ENCODE measurements around the gene LRRC49.
A peak's percentile ranks its signal among the peaks of the same experiment; 100 is the strongest.
"Not testable (repeated sequence)": the region's sequence is repeated elsewhere in the genome, so short reads cannot be mapped to it uniquely, and the experiment has no call there.

Gene LRRC49

DNA sequence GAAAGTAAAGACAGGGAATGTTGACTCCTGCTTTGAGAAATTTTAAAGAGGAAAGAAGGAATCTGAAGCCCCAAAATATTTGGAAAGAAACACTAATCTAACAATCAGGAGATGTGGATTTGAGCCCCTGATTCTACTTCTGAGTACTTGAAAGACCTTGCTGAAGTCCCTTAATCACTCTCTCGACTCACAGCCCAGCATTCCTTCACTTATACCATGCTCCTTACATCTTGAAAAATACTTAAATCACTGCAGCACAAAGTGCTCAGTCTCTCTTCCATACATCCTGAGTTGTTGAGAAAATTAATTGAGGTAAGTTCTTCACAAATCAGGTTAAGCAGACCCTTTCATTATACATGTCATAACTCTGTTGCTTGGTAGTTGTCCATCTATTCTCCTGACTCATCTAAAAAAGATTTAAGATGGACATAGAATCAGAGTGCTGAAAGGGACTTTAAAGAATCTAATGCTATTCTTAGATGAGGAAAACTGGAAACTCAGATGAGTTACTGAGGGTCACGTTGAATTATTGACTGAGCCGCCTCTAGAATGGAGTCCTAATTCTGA is 149.8 kb downstream of the LRRC49 start:
- TF ChIP-seq JUND (IDR thresholded peaks at IDR 0.05; ENCODE audit: low read depth) = no peak
- in situ Hi-C loops (cut with HindIII; ENCODE audit: low pct_unique_long_range_greater_than_20kb, low sequenced_read_pairs) = no loop called here
- no peak for DNase-seq (ENCODE audit: low read depth in 1 of 2, low spot score in 1 of 2)

DNA sequence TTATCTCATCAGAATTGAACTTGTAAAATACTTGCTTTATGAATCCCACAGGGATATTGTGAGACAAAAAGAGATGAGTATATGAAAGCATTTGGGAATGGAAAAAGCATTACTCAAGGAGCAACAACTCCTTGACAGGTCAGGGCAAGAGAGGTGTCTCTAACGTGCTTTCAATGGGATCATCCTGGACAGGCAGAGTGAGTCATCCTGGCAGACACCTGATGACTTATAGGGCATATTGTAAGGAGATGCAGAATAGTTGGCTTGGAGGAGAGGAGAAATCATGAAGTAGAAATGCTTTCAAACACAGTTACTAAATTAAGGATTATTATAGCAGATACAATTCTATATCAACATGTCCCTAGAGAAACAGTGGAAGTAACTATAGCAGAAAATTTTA is 150.7 kb downstream of the LRRC49 start:
- DNase-seq (ENCODE audit: low read depth in 1 of 2, low spot score in 1 of 2) = no peak
- in situ Hi-C loops (cut with HindIII; ENCODE audit: low pct_unique_long_range_greater_than_20kb, low sequenced_read_pairs) = no loop called here

DNA sequence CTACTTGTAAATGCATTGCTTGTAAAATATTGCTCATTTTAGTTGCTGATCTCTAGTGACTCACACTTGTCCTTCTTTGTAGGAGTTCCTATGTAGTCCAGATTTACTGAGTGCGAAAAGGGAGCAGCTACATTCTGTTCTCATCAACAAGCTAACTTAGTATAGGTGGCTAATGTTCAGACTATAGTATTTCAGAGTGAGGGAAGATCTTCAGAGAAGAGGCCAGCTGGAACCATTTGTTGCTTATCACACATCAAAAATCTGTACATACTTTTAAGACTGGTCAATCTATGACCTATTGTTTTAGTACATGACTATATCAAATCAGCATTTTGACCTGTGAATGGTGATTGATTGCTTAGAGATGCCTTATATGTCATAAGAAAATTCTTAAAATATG is 151.4 kb downstream of the LRRC49 start:
- in situ Hi-C loops (cut with HindIII; ENCODE audit: low pct_unique_long_range_greater_than_20kb, low sequenced_read_pairs) = no loop called here
- no peak for DNase-seq (ENCODE audit: low read depth in 1 of 2, low spot score in 1 of 2)
- TF ChIP-seq JUND (IDR thresholded peaks at IDR 0.05; ENCODE audit: low read depth) = no peak

More for the DNA sequence above, 150.7 kb downstream of the LRRC49 start:
- TF ChIP-seq JUND (IDR thresholded peaks at IDR 0.05; ENCODE audit: low read depth) = no peak

DNA sequence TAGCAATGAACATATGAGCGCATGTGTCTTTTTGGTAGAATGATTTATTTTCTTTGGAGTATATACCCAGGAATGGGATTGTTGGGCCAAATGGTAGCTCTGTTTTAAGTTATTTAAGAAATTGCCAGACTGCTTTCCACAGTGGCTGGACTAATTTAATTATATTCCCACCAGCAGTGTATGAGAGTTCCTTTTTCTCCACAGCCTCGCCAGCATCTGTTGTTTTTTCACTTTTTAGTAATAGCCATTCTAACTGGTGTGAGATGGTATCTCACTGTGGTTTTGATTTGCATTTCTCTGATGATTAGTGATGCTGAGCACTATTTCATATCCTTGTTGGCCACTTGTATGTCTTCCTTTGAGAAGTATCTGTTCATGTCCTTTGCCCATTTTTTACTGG is 153.5 kb downstream of the LRRC49 start:
- in situ Hi-C loops (cut with HindIII; ENCODE audit: low pct_unique_long_range_greater_than_20kb, low sequenced_read_pairs); DNase-seq (ENCODE audit: low read depth in 1 of 2, low spot score in 1 of 2): not testable (repeated sequence)

DNA sequence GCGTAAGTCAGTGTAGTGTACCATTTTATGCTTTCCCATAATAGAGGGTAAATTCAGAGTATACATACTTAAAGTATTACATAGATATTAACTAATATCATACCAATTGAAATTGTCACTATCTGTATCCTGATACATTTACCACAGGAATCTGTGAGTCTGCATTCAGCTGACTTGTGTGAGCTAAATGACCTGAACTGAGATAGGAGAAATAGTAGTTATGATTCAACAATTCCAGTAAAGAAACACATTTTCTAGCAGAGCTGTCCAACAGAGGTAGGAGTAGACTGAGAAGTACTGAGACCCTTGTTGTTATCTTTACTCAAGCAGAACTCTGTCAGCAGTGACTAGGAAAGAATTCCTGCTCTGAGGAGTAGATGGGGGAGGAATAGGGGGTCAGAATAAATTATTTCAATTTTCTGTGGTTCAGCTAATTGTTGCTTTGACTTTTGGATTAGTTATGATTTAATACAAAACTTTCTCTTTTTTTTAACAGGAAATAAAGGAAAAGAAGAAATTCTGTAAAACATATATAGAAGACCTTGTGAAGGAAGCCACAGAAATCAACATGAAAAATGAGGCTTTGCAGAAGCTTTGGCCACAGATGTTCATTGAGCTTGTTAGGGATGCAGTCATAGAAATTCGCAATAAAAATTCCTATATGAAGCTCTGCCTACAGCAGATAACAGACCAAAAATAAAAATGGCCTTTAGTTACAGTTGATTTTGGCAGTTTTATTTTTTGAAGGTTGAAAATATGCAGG is 156.5 kb downstream of the LRRC49 start:
- no peak for DNase-seq (ENCODE audit: low read depth in 1 of 2, low spot score in 1 of 2)
- TF ChIP-seq JUND (IDR thresholded peaks at IDR 0.05; ENCODE audit: low read depth) = no peak
- in situ Hi-C loops (cut with HindIII; ENCODE audit: low pct_unique_long_range_greater_than_20kb, low sequenced_read_pairs) = no loop called here

DNA sequence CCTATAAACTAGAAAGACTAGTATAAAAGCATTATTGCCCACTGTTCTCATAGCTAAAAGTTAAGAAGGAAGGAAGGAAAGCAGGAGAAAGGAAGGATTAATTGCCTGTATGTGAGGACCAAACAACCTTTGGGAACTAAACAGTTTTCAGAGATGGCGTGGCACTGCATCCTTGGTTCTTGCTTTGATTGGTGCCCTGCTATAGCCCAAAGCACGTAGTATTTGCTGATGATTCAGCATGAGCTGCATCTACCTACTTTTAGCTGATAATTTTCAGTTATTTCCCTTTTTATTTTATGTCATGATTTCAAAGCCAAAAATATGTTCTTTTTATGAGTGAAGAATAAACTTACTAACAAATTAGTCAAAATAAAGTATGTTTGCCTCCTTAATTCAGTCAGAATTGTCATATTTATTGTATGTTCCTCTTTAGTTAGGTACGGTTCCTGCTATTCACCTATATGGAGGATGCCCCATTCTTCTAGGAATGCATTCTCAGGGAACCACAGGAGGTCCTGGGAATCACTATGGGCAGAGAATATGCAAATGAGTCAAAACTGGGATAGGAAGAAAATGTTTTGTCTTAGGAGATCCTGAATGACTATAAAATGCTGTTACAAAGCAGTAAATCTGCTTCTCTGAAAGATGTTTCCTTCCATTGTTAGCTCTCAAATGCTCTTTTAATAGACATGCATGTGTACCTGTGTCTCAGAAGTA is 157.2 kb downstream of the LRRC49 start:
- TF ChIP-seq JUND (IDR thresholded peaks at IDR 0.05; ENCODE audit: low read depth) = no peak
- DNase-seq (ENCODE audit: low read depth in 1 of 2, low spot score in 1 of 2) = no peak
- in situ Hi-C loops (cut with HindIII; ENCODE audit: low pct_unique_long_range_greater_than_20kb, low sequenced_read_pairs) = no loop called here

DNA sequence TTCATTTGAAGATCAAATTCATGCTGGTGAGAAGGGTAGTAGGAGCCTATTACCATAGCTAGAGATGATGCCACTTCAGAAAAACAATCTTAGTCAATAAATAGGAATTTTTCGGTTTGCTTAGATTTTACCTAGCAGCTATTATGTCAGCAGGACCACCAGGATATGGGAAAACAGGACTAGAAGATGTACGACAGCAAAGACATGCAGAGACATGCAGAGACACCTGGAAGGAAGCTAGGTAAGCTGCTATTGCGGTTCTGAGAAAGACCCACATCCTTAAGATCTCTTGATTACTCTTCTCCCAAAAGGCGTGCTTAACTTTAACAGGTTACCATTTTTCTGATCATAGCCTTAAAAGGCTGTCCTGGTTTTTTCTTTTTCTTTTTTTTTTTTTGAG is 157.8 kb downstream of the LRRC49 start:
- no peak for TF ChIP-seq JUND (IDR thresholded peaks at IDR 0.05; ENCODE audit: low read depth)
- DNase-seq (ENCODE audit: low read depth in 1 of 2, low spot score in 1 of 2) = no peak
- in situ Hi-C loops (cut with HindIII; ENCODE audit: low pct_unique_long_range_greater_than_20kb, low sequenced_read_pairs) = no loop called here

DNA sequence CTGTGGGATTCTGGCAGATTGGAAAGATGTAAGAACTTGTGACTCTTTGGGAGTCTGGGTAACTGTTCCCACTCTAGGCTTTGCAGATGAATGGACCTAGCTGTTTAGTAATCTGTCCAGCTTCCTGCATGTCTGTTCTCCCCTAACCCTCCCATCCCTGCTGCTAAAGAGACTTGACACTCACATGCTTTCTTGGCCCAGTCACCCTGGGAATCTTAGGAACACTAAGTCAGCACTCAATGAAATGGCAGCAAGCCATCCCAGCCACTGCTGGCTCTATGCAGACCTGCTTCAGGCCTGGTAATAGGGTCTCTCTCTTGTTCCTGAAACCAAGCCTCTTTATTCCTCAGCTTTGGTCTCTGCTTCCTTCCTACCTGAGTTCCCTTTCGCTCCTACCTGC is 158.9 kb downstream of the LRRC49 start:
- no peak for DNase-seq (ENCODE audit: low read depth in 1 of 2, low spot score in 1 of 2)
- in situ Hi-C loops (cut with HindIII; ENCODE audit: low pct_unique_long_range_greater_than_20kb, low sequenced_read_pairs) = no loop called here
- TF ChIP-seq JUND (IDR thresholded peaks at IDR 0.05; ENCODE audit: low read depth) = no peak

DNA sequence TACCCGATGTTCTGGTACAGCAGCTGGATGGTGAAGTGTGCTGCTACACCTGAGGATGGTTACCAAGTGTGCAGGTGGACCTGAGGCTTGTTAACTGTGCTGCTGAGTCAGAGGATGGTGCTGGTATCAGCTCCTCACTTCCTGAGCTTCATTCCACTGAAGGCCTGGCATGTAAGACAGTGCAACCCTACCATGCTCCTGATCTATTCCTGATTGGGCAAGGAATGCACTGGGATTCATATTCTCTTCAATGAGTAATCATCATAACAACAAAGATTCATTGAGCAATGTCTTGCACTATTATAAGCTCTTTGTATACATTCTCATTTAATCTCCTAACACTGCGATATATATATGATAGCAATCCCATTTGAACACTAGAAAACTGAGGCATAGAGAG is 159.7 kb downstream of the LRRC49 start:
- no peak for TF ChIP-seq JUND (IDR thresholded peaks at IDR 0.05; ENCODE audit: low read depth)
- no peak for DNase-seq (ENCODE audit: low read depth in 1 of 2, low spot score in 1 of 2)
- in situ Hi-C loops (cut with HindIII; ENCODE audit: low pct_unique_long_range_greater_than_20kb, low sequenced_read_pairs) = no loop called here

DNA sequence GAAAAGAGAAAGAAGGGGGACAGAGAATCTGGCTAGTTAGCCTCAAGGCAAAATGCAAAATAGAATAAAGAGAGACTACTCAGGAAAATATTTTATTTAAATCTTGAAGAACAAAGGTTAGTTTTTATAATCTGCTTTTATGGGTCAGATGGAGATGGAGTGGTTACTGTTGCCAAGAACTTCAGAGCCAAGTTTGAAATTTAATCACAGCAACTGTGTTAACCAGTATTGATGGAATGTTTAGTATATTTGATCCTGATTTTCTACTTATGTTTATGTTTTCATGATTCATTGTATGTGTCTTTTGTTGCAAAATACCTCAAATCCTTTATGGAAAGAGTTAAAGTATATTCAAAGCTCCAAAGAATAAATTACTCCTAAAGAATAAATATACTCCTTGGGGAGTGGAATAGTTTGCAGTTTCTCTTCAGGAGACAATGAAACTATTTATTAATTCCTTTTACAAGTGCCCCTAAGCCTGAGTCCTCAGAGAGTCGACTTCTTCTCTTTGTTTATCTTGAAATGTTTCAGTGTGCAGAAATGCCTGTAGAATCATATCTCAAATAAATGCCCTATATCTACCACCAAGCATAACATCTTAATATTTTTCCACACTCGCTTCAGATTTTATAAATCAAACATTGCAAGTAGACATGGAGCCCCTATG is 161.8 kb downstream of the LRRC49 start:
- in situ Hi-C loops (cut with HindIII; ENCODE audit: low pct_unique_long_range_greater_than_20kb, low sequenced_read_pairs) = no loop called here
- DNase-seq (ENCODE audit: low read depth in 1 of 2, low spot score in 1 of 2) = no peak
- TF ChIP-seq JUND (IDR thresholded peaks at IDR 0.05; ENCODE audit: low read depth) = no peak

DNA sequence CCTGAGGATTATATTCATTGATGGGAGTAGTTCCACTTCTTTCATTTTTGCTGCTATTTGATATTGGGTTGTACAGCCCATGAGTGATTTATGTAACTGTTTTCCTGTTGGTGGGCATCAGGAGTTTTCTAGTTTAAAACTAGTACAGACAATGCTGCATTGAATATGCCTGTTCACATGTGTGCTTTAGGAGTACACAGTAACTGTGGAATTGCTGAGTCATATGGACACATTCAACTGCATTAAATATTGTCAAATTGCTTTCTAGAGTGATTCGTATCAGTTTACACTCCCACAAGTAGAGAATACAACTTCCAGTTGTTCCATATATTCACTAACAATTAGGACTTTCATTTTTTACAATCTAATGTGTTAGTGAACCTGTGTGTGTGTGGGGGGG is 162.8 kb downstream of the LRRC49 start:
- TF ChIP-seq JUND (IDR thresholded peaks at IDR 0.05; ENCODE audit: low read depth) = no peak
- DNase-seq (ENCODE audit: low read depth in 1 of 2, low spot score in 1 of 2) = peak in 1 of 2 experiments; percentile 39
- in situ Hi-C loops (cut with HindIII; ENCODE audit: low pct_unique_long_range_greater_than_20kb, low sequenced_read_pairs) = no loop called here

DNA sequence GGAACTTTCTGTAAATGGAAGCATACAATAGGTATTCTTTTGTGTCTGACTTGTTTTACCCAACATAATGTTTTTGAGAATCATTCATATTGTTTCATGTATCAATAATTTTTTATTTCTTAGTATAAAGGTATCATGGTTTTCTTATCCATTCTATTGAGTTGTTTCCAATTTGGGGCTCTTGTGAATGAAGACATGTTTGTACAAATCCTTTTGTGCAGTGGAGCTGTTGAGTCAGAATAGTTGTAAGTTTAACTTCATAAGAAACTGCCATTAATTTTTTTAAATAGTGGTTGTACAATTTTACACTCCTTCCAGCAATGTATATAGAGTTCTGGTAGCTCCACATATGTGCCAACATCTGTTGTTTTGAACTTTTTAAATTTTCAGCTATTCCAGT is 163.5 kb downstream of the LRRC49 start:
- no peak for TF ChIP-seq JUND (IDR thresholded peaks at IDR 0.05; ENCODE audit: low read depth)
- DNase-seq (ENCODE audit: low read depth in 1 of 2, low spot score in 1 of 2) = no peak
- in situ Hi-C loops (cut with HindIII; ENCODE audit: low pct_unique_long_range_greater_than_20kb, low sequenced_read_pairs) = no loop called here

DNA sequence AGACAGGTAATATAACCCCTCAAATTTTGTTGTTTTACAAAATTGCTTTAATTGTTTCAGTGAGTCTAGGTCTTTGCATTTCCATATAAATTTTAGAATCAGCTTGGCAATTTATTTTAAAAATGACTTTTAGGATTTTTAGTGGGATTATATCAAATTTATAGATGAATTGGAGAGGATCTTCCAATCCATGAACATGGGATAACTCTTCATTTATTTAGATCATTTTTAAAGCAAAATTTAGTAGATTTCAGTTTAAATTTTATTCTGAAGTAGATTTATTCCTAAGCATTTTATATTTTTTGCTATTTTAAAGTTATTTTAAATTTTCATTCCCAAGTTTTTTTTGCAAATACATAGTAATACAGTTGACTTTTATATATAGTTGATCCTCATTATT is 164.5 kb downstream of the LRRC49 start:
- in situ Hi-C loops (cut with HindIII; ENCODE audit: low pct_unique_long_range_greater_than_20kb, low sequenced_read_pairs) = no loop called here
- DNase-seq (ENCODE audit: low read depth in 1 of 2, low spot score in 1 of 2) = no peak
- TF ChIP-seq JUND (IDR thresholded peaks at IDR 0.05; ENCODE audit: low read depth) = no peak
